ENCODE measurements around the gene EBP. TPM values are rescaled to one million over a fixed set of nuclear protein-coding genes. Genes with fewer than 3 reads are reported as not detected.

EBP gene
- total and polyA plus RNA-seq, 2 experiments from 2014 or later, result 128 to 176 TPM

Other genes starting within 250 kb of the EBP start
- gene SSX3, start 165.1 kb upstream of the EBP start, total RNA-seq (2014; rRNA removed; shearing (Covaris generic)), result not detected in 2 replicates
- 0.28 TPM in 1 of 2 replicates, not detected in the other for gene SSX3, start 165.1 kb upstream of the EBP start, polyA plus RNA-seq (2016; fragmentation: Nextera tagmentation; extraction: Ambion mirVana)
- gene SSX4, start 138.3 kb upstream of the EBP start, total RNA-seq (2014; rRNA removed; shearing (Covaris generic)), result 0.19 TPM in 1 of 2 replicates, not detected in the other
- gene SSX4, start 138.3 kb upstream of the EBP start, polyA plus RNA-seq (2016; fragmentation: Nextera tagmentation; extraction: Ambion mirVana), result 0.47 and 0.48 TPM in 2 replicates
- gene SSX4B, start 109.8 kb upstream of the EBP start, total RNA-seq (2014; rRNA removed; shearing (Covaris generic)), result 0.19 TPM in 1 of 2 replicates, not detected in the other
- gene SSX4B, start 109.8 kb upstream of the EBP start, polyA plus RNA-seq (2016; fragmentation: Nextera tagmentation; extraction: Ambion mirVana), result 0.47 and 0.48 TPM in 2 replicates
- 47.0 and 47.7 TPM in 2 replicates for gene SLC38A5, start 51.5 kb upstream of the EBP start, total RNA-seq (2014; rRNA removed; shearing (Covaris generic))
- 20.7 and 24.6 TPM in 2 replicates for gene SLC38A5, start 51.5 kb upstream of the EBP start, polyA plus RNA-seq (2016; fragmentation: Nextera tagmentation; extraction: Ambion mirVana)
- gene FTSJ1, start 45.6 kb upstream of the EBP start, total RNA-seq (2014; rRNA removed; shearing (Covaris generic)), result 76.3 and 91.2 TPM in 2 replicates
- gene FTSJ1, start 45.6 kb upstream of the EBP start, polyA plus RNA-seq (2016; fragmentation: Nextera tagmentation; extraction: Ambion mirVana), result 38.4 and 42.8 TPM in 2 replicates
- 14.1 and 28.5 TPM in 2 replicates for gene PORCN, start 12.8 kb upstream of the EBP start, total RNA-seq (2014; rRNA removed; shearing (Covaris generic))
- 19.4 and 22.3 TPM in 2 replicates for gene PORCN, start 12.8 kb upstream of the EBP start, polyA plus RNA-seq (2016; fragmentation: Nextera tagmentation; extraction: Ambion mirVana)
- gene TBC1D25, start 17.9 kb downstream of the EBP start, total RNA-seq (2014; rRNA removed; shearing (Covaris generic)), result 4.5 TPM in 2 replicates
- gene TBC1D25, start 17.9 kb downstream of the EBP start, polyA plus RNA-seq (2016; fragmentation: Nextera tagmentation; extraction: Ambion mirVana), result 1.9 and 2.1 TPM in 2 replicates
- 103 and 114 TPM in 2 replicates for gene RBM3, start 52.7 kb downstream of the EBP start, total RNA-seq (2014; rRNA removed; shearing (Covaris generic))
- 71.8 and 77.5 TPM in 2 replicates for gene RBM3, start 52.7 kb downstream of the EBP start, polyA plus RNA-seq (2016; fragmentation: Nextera tagmentation; extraction: Ambion mirVana)
- 24.2 and 34.9 TPM in 2 replicates for gene WDR13, start 75.7 kb downstream of the EBP start, total RNA-seq (2014; rRNA removed; shearing (Covaris generic))
- 19.3 and 24.9 TPM in 2 replicates for gene WDR13, start 75.7 kb downstream of the EBP start, polyA plus RNA-seq (2016; fragmentation: Nextera tagmentation; extraction: Ambion mirVana)
- 0.12 and 0.56 TPM in 2 replicates for gene WAS, start 162.0 kb downstream of the EBP start, total RNA-seq (2014; rRNA removed; shearing (Covaris generic))
- 0.12 and 0.32 TPM in 2 replicates for gene WAS, start 162.0 kb downstream of the EBP start, polyA plus RNA-seq (2016; fragmentation: Nextera tagmentation; extraction: Ambion mirVana)
- 14.1 and 15.2 TPM in 2 replicates for gene SUV39H1, start 174.9 kb downstream of the EBP start, total RNA-seq (2014; rRNA removed; shearing (Covaris generic))
- 9.0 and 9.5 TPM in 2 replicates for gene SUV39H1, start 174.9 kb downstream of the EBP start, polyA plus RNA-seq (2016; fragmentation: Nextera tagmentation; extraction: Ambion mirVana)
- gene GLOD5, start 239.9 kb downstream of the EBP start, total RNA-seq (2014; rRNA removed; shearing (Covaris generic)), result not detected in 2 replicates
- gene GLOD5, start 239.9 kb downstream of the EBP start, polyA plus RNA-seq (2016; fragmentation: Nextera tagmentation; extraction: Ambion mirVana), result not detected in 2 replicates

Measured in GM23338 (cell line).